Central memory CD8-positive, alpha-beta T cell (primary cell): Measurements from ENCODE around the gene AFF1.

ENCODE experiments used
- ATAC-seq: fragments of 150-1000 bp; cut with Tn5 transposase; replicated peaks from 2 replicates; pipeline ENCODE4 v1.10.0; 2022; ENCODE audit warnings: mild to moderate bottlenecking, moderate FRiP score, moderate number of reproducible peaks; ENCODE audit not compliant: poor library complexity, severe bottlenecking; ENCODE audit errors: extremely low read depth
- DNase-seq, 2 donors: peaks; one replicate each; pipeline ENCODE4 v3.0.0; 2021; ENCODE audit warnings: low spot score in 2 of 2
- H3K27ac Mint-ChIP-seq: one replicate; pipeline ENCODE4 v1.8.0; 2022; ENCODE audit warnings: low read depth, mild to moderate bottlenecking, moderate library complexity, mixed read lengths
- H3K27me3 Mint-ChIP-seq: one replicate; pipeline ENCODE4 v1.8.0; 2022; ENCODE audit warnings: mixed read lengths
- H3K36me3 Mint-ChIP-seq: one replicate; pipeline ENCODE4 v1.8.0; 2022; ENCODE audit warnings: mild to moderate bottlenecking, moderate library complexity, mixed read lengths; ENCODE audit not compliant: insufficient read depth
- H3K4me1 Mint-ChIP-seq: one replicate; pipeline ENCODE4 v1.8.0; 2022; ENCODE audit warnings: mixed read lengths
- H3K4me3 Mint-ChIP-seq: one replicate; pipeline ENCODE4 v1.8.0; 2022; ENCODE audit warnings: mild to moderate bottlenecking, moderate library complexity, mixed read lengths
- H3K9me3 Mint-ChIP-seq: one replicate; pipeline ENCODE4 v1.8.0; 2022; ENCODE audit warnings: mixed read lengths

Gene AFF1

GRCh38 chr4:87151730-87152129 lies 216.9 kb downstream of the AFF1 start:
- no peak overlapping the region for H3K4me3 Mint-ChIP-seq
- H3K9me3 Mint-ChIP-seq: no peaks in the 10 kb centered on the region
- no peaks in the 10 kb centered on the region for H3K27me3 Mint-ChIP-seq
- H3K36me3 Mint-ChIP-seq: peaks cover 1% of the 10 kb centered on the region
- peaks cover 6% of the 10 kb centered on the region for H3K4me1 Mint-ChIP-seq
- no peak overlapping the region for H3K27ac Mint-ChIP-seq
- DNase-seq: no peak
- ATAC-seq: no peak

- Mint-ChIP-seq H3K4me3 (no peak overlapping the region), H3K4me1 (peaks cover 6% of the 10 kb centered on the region), H3K36me3 (no peaks in the 10 kb centered on the region), H3K27ac (no peak overlapping the region), H3K27me3 (no peaks in the 10 kb centered on the region), H3K9me3 (no peaks in the 10 kb centered on the region)
- no peak for ATAC-seq
- DNase-seq: no peak
Measured at GRCh38 chr4:87152310-87153041, 217.7 kb downstream of the AFF1 start.

GRCh38 chr4:87153078-87153870 lies 218.5 kb downstream of the AFF1 start:
- no peak overlapping the region for H3K4me3 Mint-ChIP-seq
- DNase-seq (no peak), ATAC-seq (no peak)
- H3K27me3 Mint-ChIP-seq: no peaks in the 10 kb centered on the region
- no peaks in the 10 kb centered on the region for H3K9me3 Mint-ChIP-seq
- H3K36me3 Mint-ChIP-seq: peaks cover under 1% of the 10 kb centered on the region
- peaks cover 6% of the 10 kb centered on the region for H3K4me1 Mint-ChIP-seq
- H3K27ac Mint-ChIP-seq: no peak overlapping the region

- DNase-seq (no peak), ATAC-seq (no peak)
- Mint-ChIP-seq H3K27me3 (no peaks in the 10 kb centered on the region), H3K4me1 (no peaks in the 10 kb centered on the region), H3K4me3 (no peak overlapping the region), H3K9me3 (no peaks in the 10 kb centered on the region), H3K27ac (no peak overlapping the region), H3K36me3 (peaks cover 9% of the 10 kb centered on the region)
Measured at GRCh38 chr4:87165892-87166291, 231.1 kb downstream of the AFF1 start.

GRCh38 chr4:87166296-87166854 lies 231.6 kb downstream of the AFF1 start:
- DNase-seq (no peak), ATAC-seq (no peak)
- peaks cover 8% of the 10 kb centered on the region for H3K36me3 Mint-ChIP-seq

GRCh38 chr4:87171944-87172343 lies 237.1 kb downstream of the AFF1 start:
- Mint-ChIP-seq H3K27me3 (no peaks in the 10 kb centered on the region), H3K4me1 (no peaks in the 10 kb centered on the region), H3K9me3 (no peaks in the 10 kb centered on the region), H3K4me3 (no peak overlapping the region), H3K27ac (no peak overlapping the region), H3K36me3 (peaks cover 4% of the 10 kb centered on the region)
- ATAC-seq: no peak
- DNase-seq: no peak

More at GRCh38 chr4:87166296-87166854, 231.6 kb downstream of the AFF1 start:
- Mint-ChIP-seq H3K27me3 (no peaks in the 10 kb centered on the region), H3K27ac (no peak overlapping the region), H3K4me3 (no peak overlapping the region), H3K9me3 (no peaks in the 10 kb centered on the region), H3K4me1 (no peaks in the 10 kb centered on the region)

- no peaks in the 10 kb centered on the region for H3K9me3 Mint-ChIP-seq
- no peak overlapping the region for H3K4me3 Mint-ChIP-seq
- ATAC-seq: no peak
Measured at GRCh38 chr4:87174672-87175071, 239.9 kb downstream of the AFF1 start.

GRCh38 chr4:87179751-87180150 lies 244.9 kb downstream of the AFF1 start:
- peaks cover 3% of the 10 kb centered on the region for H3K36me3 Mint-ChIP-seq
- H3K9me3 Mint-ChIP-seq: no peaks in the 10 kb centered on the region
- no peaks in the 10 kb centered on the region for H3K4me1 Mint-ChIP-seq
- ATAC-seq (no peak), DNase-seq (no peak)
- H3K27me3 Mint-ChIP-seq: no peaks in the 10 kb centered on the region
- no peak overlapping the region for H3K4me3 Mint-ChIP-seq
- no peak overlapping the region for H3K27ac Mint-ChIP-seq

More at GRCh38 chr4:87174672-87175071, 239.9 kb downstream of the AFF1 start:
- DNase-seq: no peak
- no peaks in the 10 kb centered on the region for H3K4me1 Mint-ChIP-seq
- H3K27me3 Mint-ChIP-seq: no peaks in the 10 kb centered on the region
- H3K27ac Mint-ChIP-seq: no peak overlapping the region
- H3K36me3 Mint-ChIP-seq: peaks cover 6% of the 10 kb centered on the region

- H3K4me3 Mint-ChIP-seq: no peak overlapping the region
- no peak overlapping the region for H3K27ac Mint-ChIP-seq
- H3K9me3 Mint-ChIP-seq: no peaks in the 10 kb centered on the region
- no peaks in the 10 kb centered on the region for H3K4me1 Mint-ChIP-seq
- H3K27me3 Mint-ChIP-seq: no peaks in the 10 kb centered on the region
- no peak for ATAC-seq
- no peak for DNase-seq
- H3K36me3 Mint-ChIP-seq: peaks cover 3% of the 10 kb centered on the region
Measured at GRCh38 chr4:87180767-87181166, 246.0 kb downstream of the AFF1 start.

GRCh38 chr4:87185146-87185870 lies 250.5 kb downstream of the AFF1 start:
- Mint-ChIP-seq H3K27ac (no peak overlapping the region), H3K4me3 (no peak overlapping the region), H3K4me1 (no peaks in the 10 kb centered on the region), H3K27me3 (no peaks in the 10 kb centered on the region), H3K36me3 (peaks cover 1% of the 10 kb centered on the region), H3K9me3 (no peaks in the 10 kb centered on the region)
- no peak for ATAC-seq
- no peak for DNase-seq

- no peak for DNase-seq
- no peak overlapping the region for H3K27ac Mint-ChIP-seq
- no peak for ATAC-seq
- no peak overlapping the region for H3K4me3 Mint-ChIP-seq
- H3K4me1 Mint-ChIP-seq: no peaks in the 10 kb centered on the region
- no peaks in the 10 kb centered on the region for H3K27me3 Mint-ChIP-seq
- no peaks in the 10 kb centered on the region for H3K9me3 Mint-ChIP-seq
- H3K36me3 Mint-ChIP-seq: peaks cover under 1% of the 10 kb centered on the region
Measured at GRCh38 chr4:87188048-87188447, 253.2 kb downstream of the AFF1 start.

GRCh38 chr4:87188932-87189331 lies 254.1 kb downstream of the AFF1 start:
- H3K36me3 Mint-ChIP-seq: no peaks in the 10 kb centered on the region
- H3K27ac Mint-ChIP-seq: no peak overlapping the region
- no peak for DNase-seq
- no peak for ATAC-seq
- H3K4me3 Mint-ChIP-seq: no peak overlapping the region
- H3K9me3 Mint-ChIP-seq: no peaks in the 10 kb centered on the region
- H3K4me1 Mint-ChIP-seq: no peaks in the 10 kb centered on the region
- no peaks in the 10 kb centered on the region for H3K27me3 Mint-ChIP-seq
